ENCODE results near the gene TAOK1. TPM values are rescaled to one million over a fixed set of nuclear protein-coding genes. Genes with fewer than 3 reads are reported as not detected.

Gene TAOK1
- total and polyA plus RNA-seq, 10 of the 15 experiments (the other 5 are each of a cell fraction or from before 2014, with no cell fraction given) = 2.0 to 27.1 (median 11.8) TPM

GRCh38 chr17:29474297-29474696 is 84.1 kb downstream of the TAOK1 start:
- ATAC-seq = no peak
- no peak overlapping the region for H2AFZ ChIP-seq (ENCODE audit: control insufficient read depth, low read depth, low read length)
- H4K20me1 ChIP-seq (ENCODE audit: control insufficient read depth, insufficient read depth) = no peaks in the 10 kb centered on the region
- ChIA-PET CTCF (interaction anchor here (1.7 kb wide), 1 partner anchor 104 kb away, joined by 5 read pairs; no protein-coding TSS in a partner anchor), POLR2A (no interaction called here), RAD21 (ENCODE audit: unreplicated experiment) (no interaction called here), SMC1A (ENCODE audit: uncharacterized antibody, unreplicated experiment) (no interaction called here)
- H3K79me2 ChIP-seq (ENCODE audit: control insufficient read depth, insufficient read depth, low read length) = no peaks in the 10 kb centered on the region
- intact Hi-C loops (cut with micrococcal nuclease; ENCODE audit: unreplicated experiment) = no loop called here
- in situ Hi-C loops (cut with MboI) = no loop called here
- no peak for FAIRE-seq
- H3K27me3 ChIP-seq (replicated peaks in 1 of 2; ENCODE audit: control insufficient read depth in 2 of 2, insufficient read depth in 2 of 2, low read length in 1 of 2) = no peaks in the 10 kb centered on the region
- DNase-seq (ENCODE audit: low read depth, low spot score) = no peak
- H3K9me3 ChIP-seq (replicated peaks; ENCODE audit: control insufficient read depth, insufficient read depth, low read length) = no peaks in the 10 kb centered on the region
- 100% methylated on average over 1 of the region's 1 CpG for WGBS (ENCODE audit: insufficient coverage, insufficient replicate concordance, low lambda C conversion rate, missing lambda C conversion rate)
- H3K36me3 ChIP-seq (ENCODE audit: control insufficient read depth in 2 of 2, insufficient read depth in 2 of 2, low read length in 1 of 2) = peaks cover 0 to 11% of the 10 kb centered on the region in 2 experiments; a peak in 1 of 4 replicates
- H3K9ac ChIP-seq (ENCODE audit: control insufficient read depth, insufficient read depth, low read length) = no peak overlapping the region
- TF ChIP-seq BACH1 (IDR thresholded peaks at IDR 0.05; ENCODE audit: borderline replicate concordance) = no peak
- TF ChIP-seq SPI1 (IDR thresholded peaks at IDR 0.05; ENCODE audit: borderline replicate concordance, insufficient read depth, low read depth, low read length) = no peak
- no peak for TF ChIP-seq SIN3A (IDR thresholded peaks at IDR 0.05; ENCODE audit: low read depth, low read length)
- TF ChIP-seq RELA (IDR thresholded peaks at IDR 0.05; ENCODE audit: borderline replicate concordance, partially characterized antibody) = no peak
- TF ChIP-seq YBX1 (IDR thresholded peaks at IDR 0.05) = no peak
- TF ChIP-seq CREM (IDR thresholded peaks at IDR 0.05; ENCODE audit: low read depth) = no peak
- TF ChIP-seq CHD2 (IDR thresholded peaks at IDR 0.05; ENCODE audit: borderline replicate concordance, low read depth, low read length) = no peak
- no peak for TF ChIP-seq ZNF592 (IDR thresholded peaks at IDR 0.05)
- TF ChIP-seq POLR2A (IDR thresholded peaks at IDR 0.05; ENCODE audit: low read depth, low read length) = no peak
- no peak for TF ChIP-seq BCLAF1 (IDR thresholded peaks at IDR 0.05)
- no peak for TF ChIP-seq HDGF (IDR thresholded peaks at IDR 0.05)
- TF ChIP-seq MXI1 (IDR thresholded peaks at IDR 0.05; ENCODE audit: low read depth, low read length) = no peak
- TF ChIP-seq, protein P1, sequence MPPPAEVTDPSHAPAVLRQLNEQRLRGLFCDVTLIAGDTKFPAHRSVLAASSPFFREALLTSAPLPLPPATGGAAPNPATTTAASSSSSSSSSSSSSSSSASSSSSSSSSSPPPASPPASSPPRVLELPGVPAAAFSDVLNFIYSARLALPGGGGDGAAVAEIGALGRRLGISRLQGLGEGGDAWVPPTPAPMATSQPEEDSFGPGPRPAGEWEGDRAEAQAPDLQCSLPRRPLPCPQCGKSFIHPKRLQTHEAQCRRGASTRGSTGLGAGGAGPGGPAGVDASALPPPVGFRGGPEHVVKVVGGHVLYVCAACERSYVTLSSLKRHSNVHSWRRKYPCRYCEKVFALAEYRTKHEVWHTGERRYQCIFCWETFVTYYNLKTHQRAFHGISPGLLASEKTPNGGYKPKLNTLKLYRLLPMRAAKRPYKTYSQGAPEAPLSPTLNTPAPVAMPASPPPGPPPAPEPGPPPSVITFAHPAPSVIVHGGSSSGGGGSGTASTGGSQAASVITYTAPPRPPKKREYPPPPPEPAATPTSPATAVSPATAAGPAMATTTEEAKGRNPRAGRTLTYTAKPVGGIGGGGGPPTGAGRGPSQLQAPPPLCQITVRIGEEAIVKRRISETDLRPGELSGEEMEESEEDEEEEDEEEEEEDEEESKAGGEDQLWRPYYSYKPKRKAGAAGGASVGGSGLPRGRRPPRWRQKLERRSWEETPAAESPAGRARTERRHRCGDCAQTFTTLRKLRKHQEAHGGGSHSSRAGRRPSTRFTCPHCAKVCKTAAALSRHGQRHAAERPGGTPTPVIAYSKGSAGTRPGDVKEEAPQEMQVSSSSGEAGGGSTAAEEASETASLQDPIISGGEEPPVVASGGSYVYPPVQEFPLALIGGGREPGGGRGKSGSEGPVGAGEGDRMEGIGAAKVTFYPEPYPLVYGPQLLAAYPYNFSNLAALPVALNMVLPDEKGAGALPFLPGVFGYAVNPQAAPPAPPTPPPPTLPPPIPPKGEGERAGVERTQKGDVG (CRISPR knock-in tag; IDR thresholded peaks at IDR 0.05) = no peak
- TF ChIP-seq ELK1 (IDR thresholded peaks at IDR 0.05; ENCODE audit: low read depth, low read length) = no peak
- BruUV-seq (replicated peaks) = no TSS peak
- no peak overlapping the region for H3K4me2 ChIP-seq (ENCODE audit: control insufficient read depth, insufficient read depth)
- H3K27ac ChIP-seq (ENCODE audit: control insufficient read depth, insufficient read depth) = no peak overlapping the region
- no peaks in the 10 kb centered on the region for H3K4me1 ChIP-seq (ENCODE audit: control insufficient read depth, insufficient read depth, low read length)
- H3K4me3 ChIP-seq = no peak overlapping the region

All from GM12878 (cell line).